ENCODE measurements around the gene HAUS6.
"Not testable (repeated sequence)": the region's sequence is repeated elsewhere in the genome, so short reads cannot be mapped to it uniquely, and the experiment has no call there.

Gene HAUS6

GRCh38 chr9:19102631-19103345 lies at the start of gene HAUS6:
Gene HAUS6 (minus strand): TSS chr9:19102904. CDS start chr9:19102651, 253 bp downstream.
- DNase-seq = peak; percentile 97

GRCh38 chr9:19152160-19152498 lies 49.4 kb upstream of the HAUS6 start:
- DNase-seq = not testable (repeated sequence)

- DNase-seq = no peak
These were observed 48.9 kb upstream of the HAUS6 start for GRCh38 chr9:19151425-19152159.

- no peak for DNase-seq
These were observed 46.5 kb upstream of the HAUS6 start for GRCh38 chr9:19149230-19149629.

GRCh38 chr9:19148187-19148586 lies 45.5 kb upstream of the HAUS6 start:
- no peak for DNase-seq

GRCh38 chr9:19146441-19147024 lies 43.8 kb upstream of the HAUS6 start:
- DNase-seq = no peak

GRCh38 chr9:19145881-19146280 lies 43.2 kb upstream of the HAUS6 start:
- DNase-seq = no peak

GRCh38 chr9:19140259-19140658 lies 37.6 kb upstream of the HAUS6 start:
- no peak for DNase-seq

GRCh38 chr9:19138084-19138483 lies 35.4 kb upstream of the HAUS6 start:
- no peak for DNase-seq

GRCh38 chr9:19137282-19137681 lies 34.6 kb upstream of the HAUS6 start:
- DNase-seq = no peak

- DNase-seq = no peak
These were observed 33.4 kb upstream of the HAUS6 start for GRCh38 chr9:19136129-19136528.

- no peak for DNase-seq
These were observed 31.0 kb upstream of the HAUS6 start for GRCh38 chr9:19133549-19134345.

- DNase-seq = no peak
These were observed 27.7 kb upstream of the HAUS6 start for GRCh38 chr9:19130436-19130835.

- no peak for DNase-seq
These were observed 25.3 kb upstream of the HAUS6 start for GRCh38 chr9:19127871-19128500.

- no peak for DNase-seq
These were observed 21.7 kb upstream of the HAUS6 start for GRCh38 chr9:19124430-19124793.

- DNase-seq = no peak
These were observed 19.9 kb upstream of the HAUS6 start for GRCh38 chr9:19122490-19123042.

GRCh38 chr9:19120877-19121276 lies 18.2 kb upstream of the HAUS6 start:
- no peak for DNase-seq

GRCh38 chr9:19119801-19120440 lies 17.2 kb upstream of the HAUS6 start:
- no peak for DNase-seq

GRCh38 chr9:19119246-19119645 lies 16.5 kb upstream of the HAUS6 start:
- no peak for DNase-seq

GRCh38 chr9:19117039-19117716 lies 14.5 kb upstream of the HAUS6 start:
- no peak for DNase-seq

- no peak for DNase-seq
These were observed 13.5 kb upstream of the HAUS6 start for GRCh38 chr9:19116107-19116790.

Measured in midbrain (tissue), 1 donor.